Glomerular visceral epithelial cell (primary cell): ENCODE data around the gene C13orf42.

Source experiments
- DNase-seq: peaks from one replicate; pipeline ENCODE4 v3.0.0-alpha.2; 2016; ENCODE audit errors: extremely low spot score

Gene C13orf42

GRCh38 chr13:51065372-51066090 is 45.5 kb downstream of the C13orf42 start:
- DNase-seq: no peak

- DNase-seq: no peak
These were observed 46.3 kb downstream of the C13orf42 start for GRCh38 chr13:51064753-51065152.

- no peak for DNase-seq
These were observed 47.2 kb downstream of the C13orf42 start for GRCh38 chr13:51063909-51064308.

DNA sequence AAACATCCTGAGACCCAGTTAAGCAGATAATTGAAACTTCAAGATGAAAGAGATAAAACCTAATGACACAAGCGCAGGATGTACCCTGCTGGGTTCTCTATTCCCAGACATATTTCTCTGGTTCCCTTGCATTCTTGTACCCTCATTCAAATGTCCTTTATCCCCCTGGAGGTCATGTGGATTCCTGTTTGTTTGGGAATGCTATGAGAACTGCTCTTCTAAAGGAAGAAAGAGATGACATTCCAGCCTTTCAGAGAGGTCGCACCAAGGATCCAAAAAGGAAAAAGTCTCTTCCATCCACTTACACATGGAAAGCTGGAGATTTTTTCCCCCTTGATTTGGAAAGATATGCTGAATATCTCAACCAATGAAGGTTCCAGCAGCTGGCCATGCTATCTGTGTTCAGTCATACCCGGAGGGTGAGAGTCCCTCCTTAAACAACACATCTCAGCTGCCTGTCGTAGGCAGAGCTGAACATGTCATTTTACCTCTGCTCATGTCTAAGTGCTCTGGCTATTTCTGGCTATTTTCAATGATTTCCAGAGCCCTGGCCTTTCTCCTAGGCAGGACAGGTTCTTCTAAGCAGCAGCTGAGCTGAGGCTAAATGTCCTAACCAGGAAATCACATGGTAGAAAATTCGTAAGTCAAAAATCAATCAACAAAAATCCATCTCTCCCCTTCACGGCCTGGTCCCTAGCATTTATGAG is 52.5 kb downstream of the C13orf42 start:
- no peak for DNase-seq

DNA sequence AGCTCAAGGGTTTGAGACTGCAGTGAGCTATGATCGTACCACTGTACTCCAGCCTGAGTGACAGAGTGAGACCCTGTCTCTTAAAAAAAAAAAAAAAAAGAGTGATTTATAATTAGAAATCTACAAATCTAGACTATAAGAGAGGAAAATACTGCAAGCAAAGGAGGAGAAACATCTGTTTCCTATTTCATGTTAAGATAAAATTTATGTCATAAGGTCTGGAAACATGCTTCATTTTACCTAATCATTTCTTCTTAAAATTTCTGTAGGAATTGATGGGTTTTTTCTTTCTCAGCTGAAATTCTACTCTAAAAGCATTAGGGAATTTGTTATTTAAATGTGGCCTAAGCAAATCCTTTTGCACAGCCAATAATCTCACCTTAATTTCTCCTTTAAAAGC is 53.2 kb downstream of the C13orf42 start:
- no peak for DNase-seq

- DNase-seq: no peak
These were observed 54.1 kb downstream of the C13orf42 start for GRCh38 chr13:51057001-51057400.

DNA sequence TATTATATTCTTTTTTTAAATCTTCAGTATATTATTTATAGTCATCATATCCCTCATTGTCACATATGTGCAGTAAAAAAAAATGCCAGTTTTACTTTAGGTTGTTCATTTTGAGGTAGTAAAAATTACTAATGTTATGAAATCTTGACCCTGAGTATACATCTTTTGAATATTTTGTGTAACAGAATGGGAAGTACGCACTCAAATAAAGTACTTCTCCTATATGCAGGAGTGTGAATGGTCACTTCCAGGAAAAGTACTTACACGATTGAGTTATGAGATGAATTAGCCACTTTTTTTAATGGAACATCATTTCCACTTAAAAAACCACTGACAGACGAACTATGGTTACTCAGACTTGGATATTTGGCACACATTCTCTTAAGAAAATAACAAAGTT is 58.5 kb downstream of the C13orf42 start:
- DNase-seq: no peak

DNA sequence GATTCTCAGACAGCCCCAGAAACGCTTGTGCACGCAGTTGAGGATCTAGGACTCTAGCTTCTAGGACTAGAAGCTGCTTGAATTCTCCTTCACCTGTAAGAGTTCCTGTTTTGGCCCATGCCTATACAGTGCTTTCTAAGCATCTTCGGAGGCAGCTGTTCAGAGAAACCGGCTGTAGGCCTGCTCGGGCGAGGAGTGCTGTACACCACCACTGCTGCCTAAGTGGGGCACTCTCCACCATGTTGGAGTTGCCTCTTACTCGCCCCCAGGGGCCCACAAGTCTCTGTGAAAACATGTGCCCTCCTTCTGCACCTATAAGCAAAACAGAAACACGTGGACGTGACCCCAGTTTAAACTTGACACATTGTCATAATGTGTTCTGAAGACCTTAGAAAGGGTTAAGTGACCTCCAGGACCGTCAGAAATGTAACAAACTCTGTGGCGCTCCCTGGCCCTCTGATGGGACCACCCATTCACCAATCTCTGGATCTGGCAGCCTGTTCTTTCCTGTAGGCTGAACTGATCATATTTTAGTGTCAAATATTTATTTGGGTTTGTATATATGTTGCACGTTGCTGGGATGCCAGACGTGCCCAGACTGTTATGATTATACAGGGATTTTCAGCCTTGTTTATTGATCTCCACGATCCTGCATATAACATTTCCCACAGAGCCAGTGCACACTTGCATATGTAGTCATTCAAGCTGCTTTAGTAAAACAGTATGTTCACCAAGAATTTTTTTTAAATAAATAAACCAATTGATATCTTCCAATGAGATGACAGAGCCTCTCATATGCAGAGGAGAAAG is 60.8 kb downstream of the C13orf42 start:
- DNase-seq: no peak

DNA sequence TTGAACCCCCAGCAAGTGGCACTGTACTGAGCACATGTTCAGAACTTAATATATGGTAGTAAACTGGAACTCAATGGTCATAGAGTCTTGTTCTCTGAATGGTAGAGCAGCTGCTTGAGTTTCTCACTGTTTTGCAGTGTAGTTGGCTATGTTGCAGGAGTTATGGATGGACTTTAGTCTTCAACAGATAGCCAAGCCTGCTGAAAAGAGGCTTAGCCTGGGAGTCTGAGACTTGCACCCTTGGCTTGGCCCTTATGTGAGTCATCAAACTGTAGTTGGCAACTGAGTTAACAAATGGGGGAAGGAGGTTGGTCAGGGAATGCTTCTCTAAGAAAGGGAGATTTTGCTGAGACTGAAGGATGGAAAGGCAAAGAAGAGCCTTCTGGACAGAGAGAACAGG is 62.5 kb downstream of the C13orf42 start:
- no peak for DNase-seq

DNA sequence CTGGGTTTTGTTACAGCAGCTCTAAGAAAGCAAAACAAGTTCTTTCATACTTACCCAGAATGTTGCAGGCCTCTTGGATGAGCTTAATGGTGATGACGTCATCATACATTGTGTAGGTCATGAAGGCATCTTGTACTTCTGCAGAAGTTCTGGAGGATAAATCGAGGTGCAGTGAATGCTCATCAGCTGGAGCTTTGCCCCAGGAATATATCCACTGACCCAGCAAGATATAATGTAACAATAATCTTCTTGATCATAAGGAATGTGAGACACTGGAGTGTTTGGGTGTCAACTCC is 63.0 kb downstream of the C13orf42 start:
- no peak for DNase-seq

DNA sequence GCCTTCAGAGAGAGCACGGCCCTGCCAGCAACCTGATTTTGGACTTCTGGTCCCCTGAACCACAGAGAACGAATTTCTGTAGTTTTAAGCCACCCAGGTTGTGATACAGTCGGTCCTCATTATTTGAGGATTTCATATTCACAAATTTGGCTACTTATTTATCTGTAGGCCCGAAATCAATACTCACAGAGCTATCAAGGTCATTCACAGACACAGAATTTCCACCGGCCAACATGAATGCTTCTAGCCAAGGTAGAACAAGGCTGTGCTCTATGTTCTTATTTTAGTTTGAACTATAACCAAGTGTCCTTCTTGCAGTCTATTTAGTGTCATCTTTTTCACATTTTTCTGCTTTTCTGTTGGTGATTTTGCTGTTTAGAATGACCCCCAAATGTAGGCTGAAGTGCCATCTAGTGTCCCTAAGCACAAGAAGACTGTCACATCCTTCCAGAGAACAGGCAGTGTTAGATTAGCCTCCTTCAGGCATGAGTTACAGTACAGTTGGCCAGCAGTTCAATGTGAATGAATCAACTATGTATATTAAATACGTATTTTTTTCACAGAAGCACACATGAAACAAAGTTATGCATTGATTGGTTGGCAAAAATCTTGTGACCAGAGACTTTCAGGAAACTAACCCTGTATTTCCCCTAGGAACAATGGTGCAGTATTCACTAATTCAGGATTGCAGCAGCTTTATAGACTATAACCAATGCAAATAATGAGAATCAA is 63.5 kb downstream of the C13orf42 start:
- DNase-seq: no peak

DNA sequence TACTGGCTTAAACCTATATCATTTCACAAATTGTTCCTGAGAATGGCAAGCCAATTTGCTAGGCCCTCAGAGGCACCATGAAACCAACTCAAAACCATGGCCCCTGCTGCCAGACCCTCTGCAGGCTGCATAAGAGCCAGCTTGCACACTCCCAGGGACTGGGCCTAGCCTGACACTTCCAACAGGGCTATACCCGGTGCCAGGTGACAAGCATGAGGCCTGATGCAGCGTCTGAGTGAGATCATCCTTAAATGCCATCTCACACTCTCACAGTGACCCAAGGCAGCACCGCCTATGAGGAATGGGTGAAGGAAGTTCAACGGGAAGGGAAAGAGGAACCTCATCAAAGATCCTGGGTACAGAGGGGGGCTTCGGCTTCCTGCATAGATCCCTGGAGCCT is 65.6 kb downstream of the C13orf42 start:
- no peak for DNase-seq

GRCh38 chr13:51044023-51044665 is 66.9 kb downstream of the C13orf42 start:
- DNase-seq: no peak

GRCh38 chr13:51043310-51043709 is 67.8 kb downstream of the C13orf42 start:
- no peak for DNase-seq

DNA sequence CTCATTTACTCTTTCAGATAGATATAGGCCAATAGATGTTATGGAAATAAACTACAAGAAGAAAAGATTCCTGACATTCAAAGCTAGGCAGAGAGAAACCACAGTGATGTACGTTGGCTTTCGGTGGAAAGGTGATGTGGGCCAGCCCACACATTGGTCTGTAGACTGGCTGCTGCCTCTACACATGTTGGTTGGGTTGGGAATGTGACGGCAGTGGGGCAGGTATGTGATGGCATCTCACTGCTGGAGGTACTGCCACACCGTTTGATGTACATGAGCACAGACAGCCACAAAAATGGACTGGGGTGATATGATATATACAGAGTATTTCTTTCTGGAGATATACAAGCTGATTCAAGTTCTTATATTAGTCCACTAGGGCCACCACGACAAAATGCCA is 69.4 kb downstream of the C13orf42 start:
- DNase-seq: no peak

DNA sequence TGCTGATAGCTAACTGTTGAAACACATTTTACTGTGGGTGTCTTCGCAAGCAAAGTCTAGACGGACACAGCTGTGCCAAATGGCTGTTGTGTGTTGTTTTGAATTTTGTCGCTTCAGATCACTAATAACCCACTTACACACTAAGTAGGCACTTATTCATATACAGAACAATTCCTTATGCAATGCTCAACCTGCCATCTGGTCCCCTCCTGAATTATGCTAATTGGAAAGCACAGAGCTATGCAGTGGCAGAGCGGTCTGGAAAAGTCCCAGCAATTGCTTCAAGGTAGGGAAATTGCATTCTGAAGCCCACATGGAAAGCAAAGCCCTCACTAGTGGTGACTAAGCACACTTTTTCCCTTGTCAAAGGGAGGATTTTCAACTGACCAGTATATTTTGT is 69.9 kb downstream of the C13orf42 start:
- no peak for DNase-seq

DNA sequence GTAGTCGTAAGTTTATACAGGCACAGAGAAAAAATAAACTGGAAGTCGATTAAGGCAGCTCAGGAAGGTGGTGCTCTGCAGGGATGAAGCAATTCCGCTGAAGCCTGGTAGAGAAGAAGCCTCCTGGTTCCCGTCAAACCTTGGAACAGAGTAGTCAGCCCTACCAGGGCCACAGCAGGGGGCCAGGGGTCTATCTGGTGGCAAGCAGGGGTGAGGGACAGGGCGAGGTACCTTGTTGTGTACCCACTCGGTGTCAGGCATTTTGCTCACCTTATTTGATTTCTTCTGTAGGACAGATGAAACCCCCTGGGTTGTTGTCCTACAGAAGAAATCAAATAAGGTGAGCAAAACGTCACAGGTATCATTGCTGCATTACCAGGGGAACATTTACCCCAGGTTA is 70.6 kb downstream of the C13orf42 start:
- no peak for DNase-seq

GRCh38 chr13:51036418-51036817 is 74.7 kb downstream of the C13orf42 start:
- DNase-seq: no peak

GRCh38 chr13:51035978-51036377 is 75.1 kb downstream of the C13orf42 start:
- no peak for DNase-seq

- no peak for DNase-seq
These were observed 75.6 kb downstream of the C13orf42 start for GRCh38 chr13:51035469-51035868.

DNA sequence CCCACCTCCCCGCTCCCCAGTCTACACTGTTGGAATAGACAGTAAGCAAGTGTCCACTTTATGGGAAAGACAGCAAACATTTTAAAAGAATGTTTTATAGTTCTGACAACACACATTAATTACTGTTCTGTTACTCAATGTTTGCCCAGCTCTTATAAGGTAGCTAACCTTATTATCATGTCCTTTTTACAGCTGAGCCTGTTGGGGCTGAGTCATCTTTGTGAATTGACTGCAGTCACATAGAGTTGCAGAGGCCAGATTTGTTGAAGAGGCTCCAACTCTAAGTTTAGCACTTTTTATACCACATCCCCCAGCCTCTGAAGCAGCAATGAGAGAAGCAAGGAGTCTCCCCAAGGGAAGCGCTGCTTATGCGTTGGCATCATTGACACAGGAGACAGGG is 76.2 kb downstream of the C13orf42 start:
- DNase-seq: no peak
